HEK293T (cell line): ENCODE measurements around the gene TBC1D30.

Experiments used
- ARNT ChIP-seq: fragments of 450-650 bp; IDR thresholded peaks from 2 replicates; pipeline ENCODE4 v1.6.1; 2017; ENCODE audit warnings: mild to moderate bottlenecking
- PKNOX1 ChIP-seq: fragments of 450-650 bp; IDR thresholded peaks from 2 replicates; pipeline ENCODE4 v1.6.1; 2016
- SP1 ChIP-seq: fragments of 450-650 bp; IDR thresholded peaks from 2 replicates; pipeline ENCODE4 v1.6.1; 2017

GRCh38 chr12:64876388-64877071 lies 52.1 kb downstream of the TBC1D30 start:
- TF ChIP-seq SP1 = no peak
- TF ChIP-seq PKNOX1 = no peak
- TF ChIP-seq ARNT = no peak
